Stimulated activated CD4-positive, alpha-beta T cell treated with anti-CD3 and anti-CD28 coated beads, Interleukin-12 subunit alpha, Interleukin-12 subunit beta, amount 100 ng/mL, for 24 hours (primary cell): ENCODE measurements around the gene BICD2.

Experiments used
- DNase-seq, 2 experiments: peaks; one replicate each; pipeline ENCODE4 v3.0.0-alpha.2; 2020; ENCODE audit warnings: low read depth in 2 of 2

Gene BICD2

DNA sequence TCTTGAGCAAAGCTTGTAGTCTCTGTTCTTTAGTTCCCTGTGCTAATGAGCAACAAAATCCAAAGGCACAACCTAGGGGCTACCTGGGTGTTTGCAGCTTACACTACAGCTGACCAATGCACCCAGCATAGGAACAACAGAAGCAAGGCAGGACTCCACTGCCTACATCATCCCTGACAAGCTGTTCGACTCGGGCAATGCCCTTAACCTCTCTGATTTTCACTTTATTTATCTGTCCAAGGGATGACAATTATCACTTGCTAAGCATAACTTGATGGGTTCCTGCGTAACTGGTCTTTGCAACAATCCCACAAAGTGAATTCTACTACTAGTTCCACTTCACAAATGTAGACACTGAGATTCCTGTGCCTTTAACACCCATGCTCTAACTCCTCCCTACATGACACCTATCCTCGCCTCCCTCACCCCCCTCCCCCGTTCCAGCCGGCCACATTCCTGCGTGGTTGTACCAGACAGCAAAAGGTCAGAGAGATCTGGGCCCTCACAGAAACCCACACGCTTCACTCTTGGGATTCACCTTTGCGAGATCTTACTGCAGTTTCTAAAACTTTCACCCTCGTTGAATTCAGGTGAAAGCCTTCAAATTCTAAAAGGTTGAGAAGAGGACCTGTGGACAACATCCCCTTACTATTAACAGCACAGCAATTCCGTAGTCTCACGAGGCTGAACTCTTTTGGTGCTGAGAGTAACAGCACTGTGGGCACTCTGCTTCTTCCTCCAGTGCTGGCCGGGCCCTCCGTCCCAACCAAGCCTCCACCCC, 95.7 kb downstream of the BICD2 start:
- peak; percentile 12 to 43 for DNase-seq

GRCh38 chr9:92666912-92667532, 97.6 kb downstream of the BICD2 start:
- DNase-seq = no peak

- no peak for DNase-seq
Observed at GRCh38 chr9:92666236-92666635, 98.4 kb downstream of the BICD2 start.

DNA sequence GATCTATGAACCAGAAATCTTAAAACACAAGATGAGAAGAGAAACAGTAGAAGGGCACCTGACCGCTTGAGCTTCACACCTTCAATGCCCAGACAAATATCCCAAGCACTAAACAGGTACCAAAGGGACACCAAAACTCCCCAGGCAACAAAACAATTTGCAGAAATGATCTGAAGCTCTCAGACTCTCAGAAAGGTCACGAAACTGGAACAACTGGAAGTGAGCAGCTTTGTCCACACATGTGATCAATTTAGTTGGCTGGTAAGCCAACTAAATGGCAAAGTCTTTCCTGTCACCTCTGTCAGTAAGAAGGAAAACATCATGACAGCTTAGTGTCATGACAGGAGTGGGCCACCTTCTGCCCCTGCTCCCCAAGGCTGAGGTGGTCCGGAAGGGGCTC, 98.8 kb downstream of the BICD2 start:
- no peak for DNase-seq

GRCh38 chr9:92664394-92665152, 100.1 kb downstream of the BICD2 start:
- no peak for DNase-seq

GRCh38 chr9:92663951-92664350, 100.7 kb downstream of the BICD2 start:
- no peak for DNase-seq

DNA sequence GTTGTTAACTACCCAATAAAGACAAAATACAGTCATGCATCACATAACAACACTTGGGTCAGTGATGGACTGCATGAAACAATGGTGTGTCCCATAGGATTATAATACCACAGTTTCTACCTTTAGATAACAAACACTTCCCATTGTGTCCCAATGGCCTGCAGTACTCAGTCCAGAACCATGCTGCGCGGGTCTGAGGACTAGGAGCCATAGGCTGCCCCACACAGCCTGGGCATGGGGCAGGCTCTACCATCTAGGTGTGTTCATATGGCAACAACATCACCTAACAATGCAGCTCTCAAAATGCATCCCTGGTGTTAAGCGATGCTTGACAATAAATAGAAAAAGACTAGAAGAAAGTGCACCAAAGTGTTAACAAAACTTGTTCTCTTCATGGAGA, 101.5 kb downstream of the BICD2 start:
- DNase-seq = no peak

GRCh38 chr9:92661743-92662142, 102.9 kb downstream of the BICD2 start:
- no peak for DNase-seq
